Activated gamma-delta T cell treated with Interleukin-2 at 50 U/mL for 16 hours (primary cell): Measurements from ENCODE around the gene FAM199X.
A peak's percentile ranks its signal among the peaks of the same experiment; 100 is the strongest.

ENCODE experiments used
- DNase-seq: peaks from one replicate; pipeline ENCODE4 v3.0.0-alpha.2; 2020

The FAM199X gene

GRCh38 chrX:104165894-104166734 lies at the start of gene FAM199X:
TSS of gene FAM199X (plus strand) at chrX:104166453. CDS start at chrX:104166786, 333 bp downstream.
- DNase-seq: peak; percentile 80

DNA sequence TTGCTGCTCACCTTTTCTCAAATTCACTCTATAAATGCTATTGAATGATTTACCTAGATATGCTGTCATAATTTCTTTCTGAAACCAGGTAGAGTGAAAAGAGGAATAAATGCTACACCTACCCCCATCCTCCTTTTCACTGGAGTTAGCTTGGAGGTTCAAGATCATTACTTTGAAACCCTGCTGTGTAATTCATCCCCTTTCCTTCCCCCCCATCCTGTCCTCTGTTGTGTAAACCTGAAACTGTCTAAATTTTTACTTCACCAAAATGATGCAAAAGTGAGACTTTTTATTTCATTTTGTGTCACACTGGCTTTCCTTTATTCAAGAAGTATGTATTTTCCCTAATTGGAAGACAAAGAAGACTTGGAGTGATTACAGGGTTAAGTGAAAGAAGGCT lies 48.5 kb upstream of the FAM199X start:
- no peak for DNase-seq

DNA sequence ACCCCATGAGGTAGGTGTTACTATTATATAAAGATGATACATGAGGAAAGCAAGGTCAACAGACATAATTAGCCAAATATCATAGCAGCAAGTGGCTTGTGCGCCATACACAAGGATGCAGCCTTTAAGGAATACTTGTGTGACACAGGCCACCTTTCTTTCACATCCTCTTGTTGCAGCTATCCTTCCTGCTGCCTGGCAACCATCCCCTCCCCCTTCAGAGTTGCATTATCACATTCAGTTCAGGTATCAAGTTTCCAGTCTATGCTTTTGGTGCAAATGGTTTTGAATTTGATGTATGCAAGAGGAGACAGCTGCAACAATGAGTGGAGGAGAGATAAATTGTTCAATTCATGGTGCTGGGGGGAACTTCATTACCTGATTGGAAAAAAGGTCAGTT lies 47.5 kb upstream of the FAM199X start:
- DNase-seq: no peak

- no peak for DNase-seq
These were observed 43.4 kb upstream of the FAM199X start for GRCh38 chrX:104122829-104123228.

DNA sequence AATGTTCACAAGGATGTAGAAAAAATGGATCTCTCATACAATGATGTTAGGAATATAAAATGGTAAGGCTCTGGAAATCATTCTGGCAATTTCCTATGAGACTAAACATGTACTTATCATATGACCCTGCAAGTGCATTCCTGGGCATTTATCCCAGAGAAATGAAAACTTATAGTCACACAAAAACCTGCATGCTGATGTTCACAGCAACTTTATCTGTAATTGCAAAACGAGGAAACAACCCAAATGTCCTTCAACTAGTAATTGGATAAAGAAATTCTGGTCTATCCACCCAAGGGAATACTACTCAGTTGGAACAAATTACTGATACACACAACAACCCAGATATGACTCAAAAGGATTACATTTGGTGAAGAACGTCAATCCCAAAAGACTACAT lies 39.4 kb upstream of the FAM199X start:
- no peak for DNase-seq

GRCh38 chrX:104130808-104131207 lies 35.4 kb upstream of the FAM199X start:
- no peak for DNase-seq

DNA sequence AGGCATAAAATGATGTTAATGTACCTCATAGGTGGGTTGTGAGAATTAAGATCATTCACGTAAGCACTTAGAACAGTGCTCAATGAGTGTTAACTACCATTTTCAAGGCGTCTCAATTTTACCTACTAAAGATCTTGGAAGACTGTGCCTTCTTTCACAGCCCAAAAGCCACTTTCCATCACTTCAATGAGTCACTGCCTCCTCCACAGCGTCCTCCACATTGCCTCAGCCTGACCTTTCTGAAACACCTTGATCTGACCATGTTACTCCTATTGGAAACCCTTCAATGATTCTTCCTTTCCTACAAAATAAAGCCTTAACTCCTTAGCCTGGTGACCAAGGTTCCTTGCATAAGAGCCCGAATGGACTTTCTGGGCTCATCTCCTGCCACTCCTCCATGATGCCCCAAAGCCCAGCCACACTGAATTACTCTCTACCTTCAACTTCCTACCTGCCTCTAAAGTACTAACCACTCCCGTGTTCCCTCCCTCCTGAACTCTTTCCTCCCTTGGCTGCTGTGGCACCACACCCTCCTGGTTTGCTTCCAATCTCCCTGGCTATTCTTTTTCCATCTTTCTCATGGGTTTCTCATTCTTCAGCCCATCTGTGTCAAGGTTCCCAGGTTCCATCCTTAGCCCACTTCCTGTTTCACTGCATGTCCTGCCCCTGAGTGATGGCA lies 31.5 kb upstream of the FAM199X start:
- no peak for DNase-seq

GRCh38 chrX:104135677-104136076 lies 30.6 kb upstream of the FAM199X start:
- DNase-seq: no peak

- DNase-seq: peak; percentile 56
These were observed 29.8 kb upstream of the FAM199X start for GRCh38 chrX:104136241-104137019.

DNA sequence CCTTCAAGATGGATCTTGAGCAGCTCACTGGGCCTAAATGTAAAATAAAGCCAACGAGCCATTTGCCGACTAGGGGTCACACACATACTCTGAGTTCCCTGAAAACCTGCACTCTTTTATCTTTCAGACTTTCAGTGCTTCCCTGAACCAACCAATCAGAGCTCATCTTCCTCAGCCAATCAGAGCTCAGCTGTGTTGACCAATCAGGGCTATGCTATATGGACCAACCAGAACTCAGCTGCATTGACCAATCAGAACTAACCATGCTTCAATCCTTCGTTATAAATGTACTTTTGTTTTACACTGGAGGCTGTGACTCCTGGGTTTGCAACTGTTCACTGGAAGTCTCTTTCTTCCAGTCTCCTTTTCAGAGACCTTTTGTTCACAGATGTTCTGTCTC lies 28.8 kb upstream of the FAM199X start:
- DNase-seq: no peak

DNA sequence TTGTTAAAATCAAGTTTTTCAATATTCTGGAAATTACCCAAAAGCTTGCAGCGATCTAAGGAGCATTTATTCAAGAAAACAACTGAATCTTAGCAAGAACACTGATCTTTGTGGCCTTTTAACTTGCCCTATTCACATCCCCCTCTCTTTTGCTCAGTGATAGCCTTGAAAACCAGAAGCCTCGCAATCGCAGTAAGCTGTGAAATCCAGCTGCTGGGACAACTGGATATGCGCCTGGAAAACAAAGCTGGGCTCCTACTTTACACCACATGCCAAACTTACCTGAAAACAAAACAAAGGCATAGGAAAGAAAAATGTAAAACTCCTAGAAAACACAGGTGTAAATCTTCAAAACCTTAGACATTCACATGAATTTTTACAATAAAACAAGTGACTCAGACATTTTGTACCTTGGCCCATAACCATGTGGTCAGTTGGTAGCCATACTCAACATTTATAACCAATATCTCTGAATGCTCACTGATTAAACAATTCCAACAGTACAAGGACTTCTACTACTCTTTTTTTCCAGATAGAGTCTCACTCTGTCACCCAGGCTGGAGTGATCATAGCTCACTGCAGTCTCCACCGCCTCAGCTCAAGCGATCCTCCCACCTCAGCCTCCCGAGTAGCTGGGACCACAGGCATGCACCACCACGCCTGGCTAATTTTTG lies 25.0 kb upstream of the FAM199X start:
- no peak for DNase-seq

- no peak for DNase-seq
These were observed 15.2 kb upstream of the FAM199X start for GRCh38 chrX:104151037-104151436.

DNA sequence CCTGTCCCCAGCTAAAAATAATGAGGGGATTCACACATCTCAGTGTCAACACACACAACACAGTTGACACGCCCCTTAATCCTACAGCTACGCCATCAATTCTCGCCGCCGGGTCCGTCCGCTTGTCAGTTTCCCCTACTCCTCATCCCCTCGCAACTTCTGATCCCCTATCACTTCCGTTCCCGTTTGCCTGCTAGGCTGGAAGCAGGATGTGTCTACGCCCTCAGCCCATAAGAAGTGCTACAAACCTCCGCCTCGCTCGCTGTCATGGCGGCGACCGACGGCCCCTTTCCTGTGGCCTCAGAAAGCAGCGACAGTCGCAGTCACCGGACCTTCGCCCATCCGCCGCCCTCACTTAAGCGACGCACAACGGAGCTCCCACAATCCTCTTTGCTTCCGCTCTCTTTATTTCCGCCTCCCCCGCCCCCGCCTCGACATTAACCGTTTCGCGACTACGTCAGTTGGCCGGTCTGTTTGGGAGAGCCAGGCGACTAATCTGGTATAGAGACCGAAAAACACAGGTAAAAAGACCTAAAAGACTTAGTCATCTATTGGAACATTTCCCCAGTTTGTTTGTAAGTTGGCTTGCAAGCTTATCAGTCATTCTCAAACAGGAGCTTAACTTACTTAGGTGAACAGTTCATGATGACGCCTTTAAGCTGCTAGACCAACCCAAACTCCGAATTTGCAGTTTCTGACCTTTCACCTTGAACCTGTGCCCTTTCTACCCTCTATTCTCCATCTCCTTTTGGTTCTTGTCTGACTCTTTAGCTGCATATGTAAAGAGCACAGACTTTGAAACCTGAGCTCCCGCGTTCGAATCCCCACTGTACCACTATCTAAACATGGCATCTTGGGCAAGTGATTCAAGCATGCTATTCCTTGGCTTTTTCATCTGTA lies 9.4 kb upstream of the FAM199X start, which contains the start of gene SLC25A53:
SLC25A53 (minus strand) TSS at position 380 of the 900 bp plus-strand sequence. CDS start 51,752 bp downstream, outside the sequence.
- DNase-seq: peak; percentile 65

DNA sequence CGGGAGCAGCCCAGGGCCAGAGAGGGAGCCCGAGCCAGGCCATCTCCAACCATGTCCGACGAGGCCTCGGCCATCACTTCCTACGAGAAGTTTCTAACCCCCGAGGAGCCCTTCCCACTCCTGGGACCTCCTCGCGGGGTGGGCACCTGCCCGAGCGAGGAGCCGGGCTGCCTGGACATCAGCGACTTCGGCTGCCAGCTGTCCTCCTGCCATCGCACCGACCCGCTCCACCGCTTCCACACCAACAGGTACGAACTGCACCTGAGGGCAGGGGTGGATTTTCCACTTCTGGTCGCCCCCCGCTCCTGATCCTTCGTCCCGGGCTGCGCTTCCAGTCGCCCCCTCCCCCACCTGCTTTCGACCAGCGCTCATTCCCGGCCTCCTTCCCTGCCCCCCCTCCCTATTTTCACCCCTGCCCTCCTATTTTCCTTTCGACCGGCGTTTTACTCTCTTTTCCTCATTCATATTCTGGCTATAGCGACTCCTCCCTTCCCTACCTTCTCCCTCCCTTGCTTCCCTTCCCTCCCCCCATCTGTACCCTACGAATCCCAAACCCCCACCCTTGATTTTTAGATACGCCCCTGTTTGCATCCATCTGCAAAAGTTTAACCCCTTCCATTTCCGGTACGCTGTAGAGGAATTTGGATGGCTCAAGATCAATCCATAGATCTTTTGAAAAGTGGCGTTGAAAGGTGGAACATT lies 633 bp downstream of the FAM199X start:
- DNase-seq: no peak

GRCh38 chrX:104168127-104168526 lies 1.9 kb downstream of the FAM199X start:
- DNase-seq: no peak

DNA sequence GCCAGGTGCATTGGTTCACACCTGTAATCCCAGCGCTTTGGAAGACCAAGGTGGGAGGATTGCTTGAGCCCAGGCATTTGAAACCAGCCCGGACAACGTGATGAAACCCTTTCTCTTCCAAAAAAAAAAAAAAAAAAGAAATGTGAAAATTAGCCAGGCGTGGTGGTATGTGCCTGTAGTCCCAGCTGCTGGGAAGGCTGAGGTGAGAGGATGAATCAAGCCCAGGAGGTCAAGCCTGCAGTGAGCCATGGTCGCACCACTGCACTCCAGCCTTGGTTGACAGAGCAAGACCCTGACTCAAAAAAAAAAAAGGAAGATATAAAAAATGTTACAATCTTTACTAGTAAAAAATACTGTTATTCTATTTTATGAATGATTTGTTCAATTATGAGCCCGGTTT lies 5.9 kb downstream of the FAM199X start:
- DNase-seq: no peak

- DNase-seq: no peak
These were observed 6.5 kb downstream of the FAM199X start for GRCh38 chrX:104172788-104173187.

DNA sequence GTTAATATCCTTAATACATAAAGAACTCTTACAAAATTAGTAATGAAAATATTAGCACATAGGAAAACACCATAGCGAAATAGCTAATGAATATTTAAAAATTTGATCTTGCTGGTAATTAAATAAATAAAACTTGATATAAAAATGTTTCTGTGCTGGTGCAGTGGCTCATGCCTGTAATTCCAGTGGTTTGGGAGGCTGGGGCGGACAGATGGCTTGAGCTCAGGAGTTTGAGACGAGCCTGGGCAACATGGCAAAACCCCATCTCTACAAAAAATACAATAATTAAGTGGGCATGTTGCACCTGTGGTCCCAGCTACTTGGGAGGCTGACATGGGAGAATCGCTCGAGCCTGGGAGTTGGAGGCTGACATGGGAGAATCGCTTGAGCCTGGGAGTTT lies 7.6 kb downstream of the FAM199X start:
- no peak for DNase-seq

DNA sequence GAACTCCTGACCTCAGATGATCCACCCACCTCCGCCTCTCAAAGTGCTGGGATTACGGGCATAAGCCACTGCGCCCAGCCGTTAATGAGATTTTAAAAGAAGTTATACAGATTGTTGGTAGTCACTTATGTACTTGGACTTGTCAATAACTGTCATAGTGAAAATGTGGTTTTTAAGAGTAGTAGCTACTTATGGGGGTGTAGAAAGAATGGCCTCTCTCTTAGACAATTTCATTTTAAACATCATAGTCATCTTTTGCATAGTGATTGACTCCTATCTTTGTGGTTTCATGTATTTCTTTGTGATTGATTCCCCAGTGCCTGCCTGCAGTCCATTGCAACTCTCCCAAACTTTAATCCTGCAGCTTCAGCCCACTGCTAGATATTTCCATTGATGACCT lies 17.4 kb downstream of the FAM199X start:
- no peak for DNase-seq

DNA sequence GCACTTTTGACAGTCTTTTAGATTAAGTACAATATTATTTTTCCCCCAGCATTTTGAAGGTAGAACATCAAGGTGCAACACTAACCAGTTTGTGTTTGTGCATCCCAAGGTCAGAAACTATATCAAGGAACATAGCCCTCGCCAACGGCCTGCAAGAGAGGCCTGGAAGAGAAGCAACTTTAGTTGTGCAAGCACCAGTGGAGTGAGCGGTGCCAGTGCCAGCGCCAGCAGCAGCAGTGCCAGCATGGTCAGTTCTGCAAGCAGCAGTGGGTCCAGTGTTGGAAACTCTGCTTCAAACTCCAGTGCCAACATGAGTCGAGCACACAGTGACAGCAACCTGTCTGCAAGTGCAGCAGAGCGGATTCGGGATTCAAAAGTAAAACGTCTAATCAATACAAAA lies 21.7 kb downstream of the FAM199X start:
- no peak for DNase-seq

DNA sequence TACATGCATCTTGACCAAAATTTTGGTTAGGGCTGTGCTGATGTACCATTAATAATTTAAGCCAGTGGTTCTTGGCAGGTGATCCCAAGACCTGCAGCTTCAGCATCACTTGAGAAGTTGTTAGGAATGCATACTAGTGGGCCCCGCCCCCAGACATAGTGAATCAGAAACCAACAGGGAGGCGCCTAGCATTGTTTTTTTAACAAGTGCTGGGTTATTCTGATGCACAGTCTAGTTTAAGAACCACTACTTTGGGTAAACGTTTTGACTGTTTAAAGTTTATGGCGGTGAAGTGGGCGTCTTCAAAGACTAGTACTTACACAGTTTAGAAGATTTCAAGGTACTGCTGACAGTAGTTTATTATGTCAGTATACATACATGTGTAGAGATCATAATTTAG lies 23.6 kb downstream of the FAM199X start:
- DNase-seq: no peak
